ENCODE results near the gene PLLP.

Gene PLLP

GRCh38 chr16:57263541-57264351, 20.7 kb downstream of the PLLP start:
- Histone ChIP-seq H3K27me3 (replicated peaks; ENCODE audit: insufficient read depth, low read length) (no peaks in the 10 kb centered on the region), H3K4me1 (ENCODE audit: low read length) (no peaks in the 10 kb centered on the region), H2AFZ (ENCODE audit: low read length) (no peak overlapping the region), H3K9ac (ENCODE audit: low read length) (no peak overlapping the region), H3F3A (ENCODE audit: insufficient read depth, low read length) (no peaks in the 10 kb centered on the region), H3K9me2 (replicated peaks; ENCODE audit: insufficient read depth, low read length) (no peaks in the 10 kb centered on the region), H4K20me1 (ENCODE audit: insufficient read depth, low read length) (no peaks in the 10 kb centered on the region), H3K4me2 (ENCODE audit: low read depth, low read length) (no peak overlapping the region), H3K27ac (ENCODE audit: low read length) (no peak overlapping the region), H3K79me2 (ENCODE audit: low read length) (no peaks in the 10 kb centered on the region), H3K4me3 (ENCODE audit: low read length) (no peak overlapping the region), H3K9me3 (replicated peaks; ENCODE audit: insufficient read depth, low read length) (no peaks in the 10 kb centered on the region), H3K36me3 (replicated peaks; ENCODE audit: insufficient read depth, low read length) (no peaks in the 10 kb centered on the region)
- no peak for DNase-seq
- no peak for TF ChIP-seq EZH2 (optimal IDR thresholded peaks at IDR 0.05; ENCODE audit: low read depth, low read length)
- TF ChIP-seq, protein P1, sequence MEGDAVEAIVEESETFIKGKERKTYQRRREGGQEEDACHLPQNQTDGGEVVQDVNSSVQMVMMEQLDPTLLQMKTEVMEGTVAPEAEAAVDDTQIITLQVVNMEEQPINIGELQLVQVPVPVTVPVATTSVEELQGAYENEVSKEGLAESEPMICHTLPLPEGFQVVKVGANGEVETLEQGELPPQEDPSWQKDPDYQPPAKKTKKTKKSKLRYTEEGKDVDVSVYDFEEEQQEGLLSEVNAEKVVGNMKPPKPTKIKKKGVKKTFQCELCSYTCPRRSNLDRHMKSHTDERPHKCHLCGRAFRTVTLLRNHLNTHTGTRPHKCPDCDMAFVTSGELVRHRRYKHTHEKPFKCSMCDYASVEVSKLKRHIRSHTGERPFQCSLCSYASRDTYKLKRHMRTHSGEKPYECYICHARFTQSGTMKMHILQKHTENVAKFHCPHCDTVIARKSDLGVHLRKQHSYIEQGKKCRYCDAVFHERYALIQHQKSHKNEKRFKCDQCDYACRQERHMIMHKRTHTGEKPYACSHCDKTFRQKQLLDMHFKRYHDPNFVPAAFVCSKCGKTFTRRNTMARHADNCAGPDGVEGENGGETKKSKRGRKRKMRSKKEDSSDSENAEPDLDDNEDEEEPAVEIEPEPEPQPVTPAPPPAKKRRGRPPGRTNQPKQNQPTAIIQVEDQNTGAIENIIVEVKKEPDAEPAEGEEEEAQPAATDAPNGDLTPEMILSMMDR (IDR thresholded peaks at IDR 0.05; ENCODE audit: low read length), result no peak
- TF ChIP-seq EZH2phosphoT487 (IDR thresholded peaks at IDR 0.05; ENCODE audit: low read length), result no peak

- Histone ChIP-seq H2AFZ (ENCODE audit: low read length) (peak overlapping the region; percentile 16; the same call in 1 of the 2 replicates), H3K27ac (ENCODE audit: low read length) (no peak overlapping the region), H4K20me1 (ENCODE audit: insufficient read depth, low read length) (no peaks in the 10 kb centered on the region), H3K79me2 (ENCODE audit: low read length) (no peaks in the 10 kb centered on the region), H3K4me2 (ENCODE audit: low read depth, low read length) (no peak overlapping the region), H3K9me2 (replicated peaks; ENCODE audit: insufficient read depth, low read length) (no peaks in the 10 kb centered on the region), H3K36me3 (replicated peaks; ENCODE audit: insufficient read depth, low read length) (no peaks in the 10 kb centered on the region), H3K4me1 (ENCODE audit: low read length) (no peaks in the 10 kb centered on the region), H3K27me3 (replicated peaks; ENCODE audit: insufficient read depth, low read length) (no peaks in the 10 kb centered on the region), H3K9me3 (replicated peaks; ENCODE audit: insufficient read depth, low read length) (no peaks in the 10 kb centered on the region), H3K4me3 (ENCODE audit: low read length) (no peak overlapping the region), H3K9ac (ENCODE audit: low read length) (no peak overlapping the region), H3F3A (ENCODE audit: insufficient read depth, low read length) (no peaks in the 10 kb centered on the region)
- TF ChIP-seq, protein P1 (IDR thresholded peaks at IDR 0.05; ENCODE audit: low read length), result no peak
- TF ChIP-seq EZH2phosphoT487 (IDR thresholded peaks at IDR 0.05; ENCODE audit: low read length) (no peak), EZH2 (optimal IDR thresholded peaks at IDR 0.05; ENCODE audit: low read depth, low read length) (no peak)
- DNase-seq, result no peak
Observed at GRCh38 chr16:57262841-57263540, 21.5 kb downstream of the PLLP start.

DNA sequence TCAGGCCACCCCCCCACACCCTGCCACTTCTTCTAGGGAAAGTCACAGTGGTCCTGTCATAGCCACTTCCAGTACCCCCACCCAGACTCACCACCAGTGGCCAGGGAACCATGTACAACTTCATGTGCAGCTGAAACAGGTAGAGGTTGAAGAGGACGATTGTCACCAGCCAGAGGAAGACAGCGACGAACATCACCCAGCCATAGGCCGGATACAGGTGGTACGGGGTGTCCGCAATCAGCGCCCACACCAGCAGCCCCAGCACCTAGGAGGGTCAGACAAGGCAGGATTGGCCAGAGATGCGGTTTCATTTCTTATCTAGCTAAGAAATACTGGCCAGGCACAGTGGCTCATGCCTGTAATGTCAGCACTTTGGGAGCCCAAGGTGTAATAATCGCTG, 22.7 kb downstream of the PLLP start:
- no peaks in the 10 kb centered on the region for H4K20me1 ChIP-seq (ENCODE audit: insufficient read depth, low read length)
- H2AFZ ChIP-seq (ENCODE audit: low read length), result no peak overlapping the region
- no peaks in the 10 kb centered on the region for H3K36me3 ChIP-seq (replicated peaks; ENCODE audit: insufficient read depth, low read length)
- no peaks in the 10 kb centered on the region for H3K4me1 ChIP-seq (ENCODE audit: low read length)
- no peak for DNase-seq
- H3K79me2 ChIP-seq (ENCODE audit: low read length), result no peaks in the 10 kb centered on the region
- no peak overlapping the region for H3K4me3 ChIP-seq (ENCODE audit: low read length)
- H3K9me3 ChIP-seq (replicated peaks; ENCODE audit: insufficient read depth, low read length), result no peaks in the 10 kb centered on the region
- TF ChIP-seq, protein P1 (IDR thresholded peaks at IDR 0.05; ENCODE audit: low read length), result no peak
- no peak for TF ChIP-seq EZH2 (optimal IDR thresholded peaks at IDR 0.05; ENCODE audit: low read depth, low read length)
- no peak for TF ChIP-seq EZH2phosphoT487 (IDR thresholded peaks at IDR 0.05; ENCODE audit: low read length)
- no peak overlapping the region for H3K9ac ChIP-seq (ENCODE audit: low read length)
- no peaks in the 10 kb centered on the region for H3K9me2 ChIP-seq (replicated peaks; ENCODE audit: insufficient read depth, low read length)
- H3K4me2 ChIP-seq (ENCODE audit: low read depth, low read length), result no peak overlapping the region
- H3K27me3 ChIP-seq (replicated peaks; ENCODE audit: insufficient read depth, low read length), result no peaks in the 10 kb centered on the region
- H3K27ac ChIP-seq (ENCODE audit: low read length), result no peak overlapping the region
- H3F3A ChIP-seq (ENCODE audit: insufficient read depth, low read length), result no peaks in the 10 kb centered on the region
